Stimulated activated CD4-positive, alpha-beta T cell treated with anti-CD3 and anti-CD28 coated beads, Interleukin-15, amount 100 ng/mL, for 48 hours (primary cell): ENCODE data around the gene ACAP3.

Source experiments
- DNase-seq, 2 donors: peaks; one replicate each; pipeline ENCODE4 v3.0.0-alpha.2; 2020; ENCODE audit warnings: low read depth in 2 of 2

ACAP3 gene

DNA sequence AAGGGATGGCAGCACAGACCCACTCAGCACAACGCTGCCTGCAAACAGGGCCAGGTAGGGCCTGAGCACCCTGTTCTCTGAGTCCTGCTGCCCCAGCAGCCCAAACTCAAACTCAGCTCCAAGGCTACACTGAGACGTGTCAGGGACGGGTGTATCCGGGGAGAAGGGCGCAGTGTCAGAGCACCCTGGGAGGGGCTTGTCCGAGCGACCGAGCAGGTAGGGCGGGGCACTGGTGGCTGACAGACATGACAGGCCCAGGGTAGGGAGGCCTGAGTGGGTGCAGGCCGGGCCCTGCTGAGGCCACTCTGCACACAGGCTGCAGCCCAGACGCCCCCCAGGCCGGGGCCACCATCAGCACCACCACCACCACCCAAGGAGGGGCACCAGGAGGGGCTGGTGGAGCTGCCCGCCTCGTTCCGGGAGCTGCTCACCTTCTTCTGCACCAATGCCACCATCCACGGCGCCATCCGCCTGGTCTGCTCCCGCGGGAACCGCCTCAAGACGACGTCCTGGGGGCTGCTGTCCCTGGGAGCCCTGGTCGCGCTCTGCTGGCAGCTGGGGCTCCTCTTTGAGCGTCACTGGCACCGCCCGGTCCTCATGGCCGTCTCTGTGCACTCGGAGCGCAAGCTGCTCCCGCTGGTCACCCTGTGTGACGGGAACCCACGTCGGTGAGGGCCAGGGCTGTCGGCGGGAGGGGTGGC is 22.0 kb downstream of the ACAP3 start:
- DNase-seq, result no peak

DNA sequence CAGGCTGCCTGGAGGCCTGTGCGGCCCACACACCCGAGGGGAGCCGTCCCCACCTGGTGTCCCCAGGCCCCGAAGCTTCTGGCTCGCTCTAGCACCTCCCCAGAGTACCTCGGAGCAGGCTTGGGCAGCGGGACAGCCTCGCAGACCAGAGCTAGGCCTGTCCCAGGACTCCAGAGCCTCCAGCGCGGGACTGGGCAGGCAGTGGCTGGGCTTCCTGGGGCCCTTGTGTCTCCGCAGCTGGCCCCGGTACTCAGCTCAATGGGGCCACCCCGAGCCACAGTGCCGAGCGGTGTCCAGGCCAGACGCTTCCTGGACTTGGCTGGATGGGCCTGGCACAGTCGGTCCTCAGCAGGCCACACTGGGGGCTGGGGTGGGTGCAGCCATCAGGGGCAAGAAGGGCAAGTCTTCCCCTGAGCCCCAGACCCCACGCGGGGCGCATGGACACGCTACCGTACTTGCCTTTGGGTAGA is 22.6 kb downstream of the ACAP3 start:
- DNase-seq, result no peak

DNA sequence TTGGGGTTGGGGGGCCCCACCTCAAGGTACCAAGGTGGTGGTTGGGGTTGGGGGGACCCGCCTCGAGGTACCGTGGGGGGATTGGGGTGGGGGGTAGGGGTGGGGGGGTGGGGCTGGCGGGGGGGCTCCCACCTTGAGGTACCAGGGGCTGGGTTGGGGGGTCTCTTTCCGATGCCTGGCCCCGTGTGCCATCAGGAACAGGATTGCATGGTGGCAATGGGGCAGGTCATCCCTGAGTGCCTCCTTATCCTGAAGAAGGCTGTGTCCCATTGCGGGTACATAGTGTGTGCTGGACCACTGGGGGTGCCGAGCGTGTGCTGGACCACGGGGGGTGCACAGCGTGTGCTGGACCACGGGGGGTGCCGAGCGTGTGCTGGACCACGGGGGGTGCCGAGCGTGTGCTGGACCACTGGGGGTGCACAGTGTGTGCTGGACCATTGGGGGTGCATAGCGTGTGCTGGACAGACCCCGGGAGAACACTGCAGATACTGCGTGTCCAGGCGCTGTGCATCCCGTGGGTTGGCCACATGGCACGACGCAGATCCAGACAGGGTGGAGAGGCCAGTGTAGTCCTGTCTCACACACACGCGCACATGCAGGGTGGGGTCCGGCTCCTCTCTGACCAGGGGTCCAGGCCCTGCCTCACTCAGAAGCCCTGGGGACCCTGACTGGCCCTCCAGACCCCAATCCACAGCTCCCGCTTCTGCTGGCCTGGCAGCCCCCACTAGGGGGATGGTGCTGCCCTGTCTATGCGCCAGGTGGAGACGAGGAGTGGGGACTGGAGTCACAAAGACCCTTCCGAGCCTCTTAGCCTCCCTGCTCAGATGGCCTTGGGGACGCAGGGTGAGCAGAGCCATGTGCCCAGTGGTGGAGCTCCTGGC is 23.3 kb downstream of the ACAP3 start:
- DNase-seq, result no peak

DNA sequence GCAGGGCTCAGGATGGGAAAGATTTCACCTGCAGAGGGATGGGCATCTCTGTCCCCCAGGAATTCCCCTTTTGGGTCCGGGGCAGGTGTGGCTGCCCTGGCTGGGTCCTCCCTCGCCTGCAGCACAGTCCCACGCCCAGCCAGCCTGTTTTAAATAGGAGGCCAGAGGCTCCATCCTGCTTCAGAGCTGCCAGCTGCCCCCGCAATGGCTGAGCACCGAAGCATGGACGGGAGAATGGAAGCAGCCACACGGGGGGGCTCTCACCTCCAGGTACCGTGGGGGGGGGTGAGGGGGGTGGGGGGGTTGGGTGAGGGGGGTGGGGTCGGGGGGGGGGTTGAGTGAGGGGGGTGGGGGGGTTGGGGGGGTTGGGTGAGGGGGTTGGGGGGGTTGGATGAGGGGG is 23.9 kb downstream of the ACAP3 start:
- DNase-seq, result no peak

DNA sequence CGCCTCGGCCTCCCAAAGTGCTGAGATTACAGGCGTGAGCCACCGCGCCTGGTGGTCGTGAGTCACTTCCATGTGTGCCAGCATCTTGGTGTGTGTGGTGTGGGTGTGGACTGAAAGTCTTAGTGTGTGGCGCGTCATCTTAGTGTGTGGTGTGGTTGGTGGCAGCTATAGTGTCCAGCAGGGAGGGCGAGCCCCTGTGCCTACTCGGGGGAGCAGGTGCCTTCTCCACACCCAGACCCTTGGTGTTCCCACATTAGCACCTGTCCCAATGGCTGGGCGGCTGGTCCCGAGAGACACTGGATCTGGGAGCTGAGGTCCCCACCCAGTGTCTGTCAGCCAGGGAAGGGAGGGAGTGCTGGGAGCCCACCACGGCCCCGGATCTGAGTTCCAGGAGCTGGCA is 24.7 kb downstream of the ACAP3 start:
- DNase-seq, result peak in 1 of 2 donors; percentile 44

DNA sequence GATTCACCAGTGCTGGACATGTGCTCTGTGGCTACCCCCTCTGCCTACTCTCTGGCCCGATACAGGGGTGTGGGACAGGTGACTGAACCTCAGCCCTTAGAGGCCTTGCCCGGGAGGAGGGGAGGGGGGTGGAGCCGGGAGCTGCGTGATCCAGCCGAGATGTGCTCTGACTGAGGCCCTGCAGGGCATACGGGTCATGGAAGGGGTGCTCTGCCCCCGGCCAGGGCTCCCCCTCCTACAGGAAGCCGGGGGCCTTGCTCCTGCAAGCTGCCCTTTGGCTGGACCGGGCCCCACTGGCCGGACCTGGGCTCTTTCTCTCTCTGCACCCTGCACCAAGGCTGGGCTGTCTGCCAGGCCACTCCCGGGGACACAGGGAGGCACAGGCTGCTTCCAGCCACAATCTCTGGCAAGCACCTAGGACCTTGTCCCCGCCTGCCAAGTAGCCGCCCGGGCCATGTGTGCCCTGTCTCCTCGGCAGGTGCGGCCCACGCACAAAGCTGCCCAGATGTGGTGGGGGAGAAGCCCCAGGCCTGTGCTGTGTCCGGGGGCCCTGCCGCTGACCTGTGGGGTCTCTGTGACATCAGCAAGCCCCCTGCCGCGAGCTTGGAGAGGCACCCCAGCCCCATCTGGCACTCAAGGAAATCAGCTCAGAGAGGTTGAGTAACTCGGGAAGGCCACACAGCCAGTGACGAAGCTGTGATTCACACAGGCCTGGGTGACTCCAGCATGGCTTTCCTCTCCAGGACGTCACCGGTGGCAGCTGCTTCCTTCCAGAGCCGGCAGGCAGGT is 26.0 kb downstream of the ACAP3 start:
- peak; percentile 27 to 39 for DNase-seq

GRCh38 chr1:1280782-1281481 is 26.8 kb downstream of the ACAP3 start:
- no peak for DNase-seq

DNA sequence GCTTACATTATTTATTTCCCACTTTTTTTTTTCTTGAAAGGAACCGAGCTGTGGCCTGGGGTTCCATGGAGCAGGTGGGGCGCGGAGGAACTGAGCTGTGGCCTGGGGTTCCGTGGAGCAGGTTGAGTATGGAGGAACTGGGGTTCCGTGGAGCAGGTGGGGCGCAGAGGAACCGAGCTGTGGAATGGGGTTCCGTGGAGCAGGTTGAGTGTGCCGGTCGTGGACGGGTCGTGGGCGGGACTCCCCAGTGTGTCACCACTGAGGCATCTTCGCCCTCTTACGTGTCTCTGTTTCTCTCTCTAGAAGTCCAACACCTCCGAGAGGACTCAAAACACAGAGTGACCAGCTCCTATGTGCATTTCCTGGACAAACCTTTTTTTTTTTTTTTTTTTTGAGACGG is 28.7 kb downstream of the ACAP3 start:
- no peak for DNase-seq

DNA sequence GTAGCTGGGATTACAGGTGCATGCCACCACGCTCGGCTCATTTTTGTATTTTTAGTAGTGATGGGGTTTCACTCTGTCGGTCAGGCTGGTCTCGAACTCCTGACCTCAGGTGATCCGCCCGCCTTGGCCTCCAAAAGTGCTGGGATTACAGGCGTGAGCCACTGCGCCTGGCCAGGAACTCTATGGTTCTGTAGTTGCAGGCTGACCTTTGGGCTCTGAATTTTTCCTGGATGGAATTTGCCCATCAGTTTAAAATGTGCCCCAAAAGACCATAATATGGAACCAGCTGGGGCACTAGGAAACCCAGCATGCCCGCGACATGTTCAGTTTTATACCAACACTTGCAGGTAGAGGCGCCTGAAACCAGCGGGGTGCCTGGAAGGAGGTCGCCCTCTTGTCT is 29.1 kb downstream of the ACAP3 start:
- no peak for DNase-seq

GRCh38 chr1:1275836-1276235 is 31.9 kb downstream of the ACAP3 start:
- DNase-seq, result no peak

GRCh38 chr1:1274931-1275431 is 32.7 kb downstream of the ACAP3 start:
- DNase-seq, result no peak

- DNase-seq, result no peak
These were observed 33.3 kb downstream of the ACAP3 start for GRCh38 chr1:1274299-1274930.

- peak; percentile 90 to 91 for DNase-seq
These were observed 34.0 kb downstream of the ACAP3 start, which contains the start of gene UBE2J2 for GRCh38 chr1:1273512-1274298. Gene UBE2J2 (minus strand): TSS chr1:1273854. CDS start chr1:1267992, 5,862 bp downstream.

DNA sequence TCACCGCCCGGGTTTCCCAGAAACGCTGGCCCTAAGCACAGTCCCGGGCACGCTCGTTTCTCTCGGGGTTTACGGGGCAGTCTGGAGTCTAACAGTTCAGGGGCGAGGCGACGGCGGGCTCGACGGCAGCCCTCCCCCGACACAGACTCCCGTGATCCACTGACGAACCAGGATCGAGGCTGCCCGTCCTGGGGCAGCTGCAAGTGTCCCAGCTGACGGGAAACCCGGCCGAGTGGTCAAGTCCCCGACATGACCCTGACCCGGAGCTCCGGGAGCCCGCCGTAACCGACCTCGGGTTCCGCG is 34.6 kb downstream of the ACAP3 start:
- DNase-seq, result no peak

DNA sequence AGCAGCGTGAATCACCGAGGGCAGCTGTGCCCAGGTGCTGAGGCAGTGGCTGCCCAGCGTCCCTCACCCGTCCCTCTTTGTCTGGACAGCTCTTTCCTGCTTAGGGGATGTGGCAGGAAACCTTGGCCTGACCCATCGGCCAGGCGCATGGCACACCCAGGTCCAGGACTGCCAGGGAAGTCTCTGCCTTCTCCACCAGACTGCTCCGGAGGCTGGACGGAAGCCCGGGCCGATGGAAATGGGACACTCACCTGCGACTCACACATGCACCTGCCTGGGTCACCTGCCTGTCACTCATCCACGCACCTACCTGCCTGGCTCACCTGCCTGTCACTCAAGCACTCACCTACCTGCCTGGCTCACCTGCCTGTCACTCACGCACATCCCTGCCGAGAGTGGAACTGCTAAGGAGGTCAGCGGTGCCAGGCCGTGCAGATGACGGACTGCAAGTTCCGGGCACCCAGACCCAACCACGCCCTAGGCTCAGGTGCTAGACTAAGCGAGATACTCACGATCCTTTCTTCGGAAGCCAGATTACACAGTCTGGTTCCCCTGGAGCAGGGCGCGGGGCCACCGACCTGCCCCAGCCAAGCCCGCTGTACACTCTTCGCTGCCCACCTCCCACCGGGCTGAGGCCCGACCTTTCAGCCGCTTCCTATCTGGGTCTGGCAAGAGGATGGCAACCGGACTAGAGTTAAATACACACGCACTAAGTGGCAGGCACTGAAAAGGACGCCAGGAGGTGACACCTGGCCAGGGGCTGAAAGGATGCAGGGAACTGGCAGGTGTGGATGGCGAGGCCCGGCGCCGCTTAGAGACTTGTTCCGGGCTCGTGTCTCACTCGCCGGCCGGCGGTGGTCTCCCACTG is 35.2 kb downstream of the ACAP3 start:
- no peak for DNase-seq

GRCh38 chr1:1270813-1271212 is 36.9 kb downstream of the ACAP3 start:
- DNase-seq, result no peak

DNA sequence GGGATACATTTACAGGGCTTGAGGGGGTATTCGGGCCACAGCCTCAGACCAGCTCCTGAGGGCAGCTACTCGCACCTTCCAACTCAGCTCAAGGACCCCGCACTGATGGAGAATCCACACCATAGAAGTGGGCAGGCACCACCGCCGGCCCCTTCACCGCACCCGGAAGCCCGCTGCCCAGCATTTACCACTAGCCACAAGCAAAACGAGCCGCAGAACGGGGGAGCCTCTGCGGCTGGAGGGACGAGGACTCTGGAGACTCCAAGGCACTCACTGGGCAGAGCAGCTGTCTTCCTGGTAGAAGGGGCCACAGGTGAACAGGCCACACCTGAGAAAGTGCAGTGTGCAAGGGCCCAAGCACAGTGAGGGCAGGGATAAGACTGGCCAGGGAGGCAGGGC is 39.4 kb downstream of the ACAP3 start:
- DNase-seq, result no peak

GRCh38 chr1:1267488-1268283 is 40.0 kb downstream of the ACAP3 start:
- no peak for DNase-seq
